GM03348 (cell line): ENCODE measurements around the gene ADGRL3.
"Not testable (repeated sequence)": the region's sequence is repeated elsewhere in the genome, so short reads cannot be mapped to it uniquely, and the experiment has no call there.

Source experiments
- DNase-seq: peaks from one replicate; pipeline ENCODE4 v3.0.0; 2012; ENCODE audit warnings: low spot score

ADGRL3 gene

GRCh38 chr4:61911313-61911756 lies 711.2 kb downstream of the ADGRL3 start:
- DNase-seq = no peak

GRCh38 chr4:61913619-61914018 lies 713.5 kb downstream of the ADGRL3 start:
- DNase-seq = no peak

- DNase-seq = no peak
Observed at GRCh38 chr4:61915501-61915900, 715.4 kb downstream of the ADGRL3 start.

GRCh38 chr4:61918507-61918906 lies 718.4 kb downstream of the ADGRL3 start:
- no peak for DNase-seq

- no peak for DNase-seq
Observed at GRCh38 chr4:61918987-61919386, 718.9 kb downstream of the ADGRL3 start.

- no peak for DNase-seq
Observed at GRCh38 chr4:61919561-61919960, 719.4 kb downstream of the ADGRL3 start.

GRCh38 chr4:61921920-61922319 lies 721.8 kb downstream of the ADGRL3 start:
- no peak for DNase-seq

GRCh38 chr4:61922766-61923165 lies 722.6 kb downstream of the ADGRL3 start:
- no peak for DNase-seq

- no peak for DNase-seq
Observed at GRCh38 chr4:61923179-61923578, 723.1 kb downstream of the ADGRL3 start.

- DNase-seq = no peak
Observed at GRCh38 chr4:61924131-61924530, 724.0 kb downstream of the ADGRL3 start.

GRCh38 chr4:61933527-61933926 lies 733.4 kb downstream of the ADGRL3 start:
- DNase-seq = no peak

GRCh38 chr4:61934198-61934597 lies 734.1 kb downstream of the ADGRL3 start:
- no peak for DNase-seq

- no peak for DNase-seq
Observed at GRCh38 chr4:61938250-61938846, 738.2 kb downstream of the ADGRL3 start.

- no peak for DNase-seq
Observed at GRCh38 chr4:61950625-61951024, 750.5 kb downstream of the ADGRL3 start.

GRCh38 chr4:61953386-61953785 lies 753.3 kb downstream of the ADGRL3 start:
- no peak for DNase-seq

- no peak for DNase-seq
Observed at GRCh38 chr4:61958591-61958990, 758.5 kb downstream of the ADGRL3 start.

- no peak for DNase-seq
Observed at GRCh38 chr4:61959087-61959486, 759.0 kb downstream of the ADGRL3 start.

- DNase-seq = no peak
Observed at GRCh38 chr4:61984260-61984909, 784.3 kb downstream of the ADGRL3 start.

- no peak for DNase-seq
Observed at GRCh38 chr4:61985426-61985825, 785.3 kb downstream of the ADGRL3 start.

- not testable (repeated sequence) for DNase-seq
Observed at GRCh38 chr4:61986929-61987328, 786.8 kb downstream of the ADGRL3 start.

GRCh38 chr4:61992351-61992750 lies 792.2 kb downstream of the ADGRL3 start:
- no peak for DNase-seq

GRCh38 chr4:61994036-61994435 lies 793.9 kb downstream of the ADGRL3 start:
- no peak for DNase-seq

GRCh38 chr4:61995717-61996340 lies 795.7 kb downstream of the ADGRL3 start:
- no peak for DNase-seq

GRCh38 chr4:61996943-61997342 lies 796.8 kb downstream of the ADGRL3 start:
- no peak for DNase-seq
